Breast epithelium (tissue), 3 donors: ENCODE data around the gene PXDN.

Experiments used
- POLR2A ChIP-seq: fragments of 450-650 bp; IDR thresholded peaks from one replicate; pipeline ENCODE4 v1.6.1; 2016; ENCODE audit warnings: antibody characterized with exemption, mild to moderate bottlenecking, moderate library complexity
- POLR2AphosphoS5 ChIP-seq, 3 donors: sonication (generic); formaldehyde crosslinking; IDR thresholded peaks; one replicate each; pipeline ENCODE4 v1.6.1; 2017; ENCODE audit warnings: antibody characterized with exemption in 3 of 3
- TF ChIP-seq, protein P1 (sequence below), 3 donors: fragments of 450-650 bp; IDR thresholded peaks; one replicate each; pipeline ENCODE4 v1.5.1; 2016 to 2017; ENCODE audit warnings: antibody characterized with exemption in 3 of 3, mild to moderate bottlenecking in 3 of 3, moderate library complexity in 3 of 3

GRCh38 chr2:1769703-1770422 is 25.5 kb upstream of the PXDN start:
- TF ChIP-seq, protein P1, sequence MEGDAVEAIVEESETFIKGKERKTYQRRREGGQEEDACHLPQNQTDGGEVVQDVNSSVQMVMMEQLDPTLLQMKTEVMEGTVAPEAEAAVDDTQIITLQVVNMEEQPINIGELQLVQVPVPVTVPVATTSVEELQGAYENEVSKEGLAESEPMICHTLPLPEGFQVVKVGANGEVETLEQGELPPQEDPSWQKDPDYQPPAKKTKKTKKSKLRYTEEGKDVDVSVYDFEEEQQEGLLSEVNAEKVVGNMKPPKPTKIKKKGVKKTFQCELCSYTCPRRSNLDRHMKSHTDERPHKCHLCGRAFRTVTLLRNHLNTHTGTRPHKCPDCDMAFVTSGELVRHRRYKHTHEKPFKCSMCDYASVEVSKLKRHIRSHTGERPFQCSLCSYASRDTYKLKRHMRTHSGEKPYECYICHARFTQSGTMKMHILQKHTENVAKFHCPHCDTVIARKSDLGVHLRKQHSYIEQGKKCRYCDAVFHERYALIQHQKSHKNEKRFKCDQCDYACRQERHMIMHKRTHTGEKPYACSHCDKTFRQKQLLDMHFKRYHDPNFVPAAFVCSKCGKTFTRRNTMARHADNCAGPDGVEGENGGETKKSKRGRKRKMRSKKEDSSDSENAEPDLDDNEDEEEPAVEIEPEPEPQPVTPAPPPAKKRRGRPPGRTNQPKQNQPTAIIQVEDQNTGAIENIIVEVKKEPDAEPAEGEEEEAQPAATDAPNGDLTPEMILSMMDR (IDR thresholded peaks at IDR 0.05), result peak; percentile 69 to 72 (median 70)
- TF ChIP-seq POLR2A, result no peak
- TF ChIP-seq POLR2AphosphoS5 (IDR thresholded peaks at IDR 0.05), result no peak
